NOMO-1 treated with DMSO at 0.1 percent for 48 hours (cell line): ENCODE measurements around the gene CDRT4.
"Not testable (repeated sequence)": the region's sequence is repeated elsewhere in the genome, so short reads cannot be mapped to it uniquely, and the experiment has no call there.

Experiments used
- DNase-seq: peaks from one replicate; lab custom pipeline; 2025; ENCODE audit not compliant: unreplicated experiment; lab: John Stamatoyannopoulos, UW

CDRT4 gene

GRCh38 chr17:15457723-15458094 lies 9.7 kb downstream of the CDRT4 start:
- DNase-seq, result no peak

- no peak for DNase-seq
These were observed 10.3 kb downstream of the CDRT4 start for GRCh38 chr17:15456972-15457722.

DNA sequence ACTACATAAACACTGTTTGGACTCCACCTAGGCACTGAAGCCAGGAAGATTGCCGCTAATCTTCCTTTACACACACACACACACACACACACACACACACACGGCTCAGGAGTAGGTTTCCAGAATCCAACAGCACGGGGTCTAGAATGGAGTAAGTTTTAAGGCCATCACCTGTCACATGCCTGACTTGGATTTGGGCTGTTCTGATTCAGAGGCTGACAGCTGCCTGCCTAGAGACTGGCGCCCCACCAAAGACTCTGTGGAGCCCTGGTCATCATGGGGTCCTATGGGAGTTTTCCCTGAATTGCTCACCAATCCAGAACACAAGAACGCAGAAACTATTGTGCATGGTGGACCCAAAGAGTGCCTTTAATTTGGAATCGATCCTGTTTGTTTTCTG lies 10.9 kb downstream of the CDRT4 start:
- DNase-seq, result no peak

DNA sequence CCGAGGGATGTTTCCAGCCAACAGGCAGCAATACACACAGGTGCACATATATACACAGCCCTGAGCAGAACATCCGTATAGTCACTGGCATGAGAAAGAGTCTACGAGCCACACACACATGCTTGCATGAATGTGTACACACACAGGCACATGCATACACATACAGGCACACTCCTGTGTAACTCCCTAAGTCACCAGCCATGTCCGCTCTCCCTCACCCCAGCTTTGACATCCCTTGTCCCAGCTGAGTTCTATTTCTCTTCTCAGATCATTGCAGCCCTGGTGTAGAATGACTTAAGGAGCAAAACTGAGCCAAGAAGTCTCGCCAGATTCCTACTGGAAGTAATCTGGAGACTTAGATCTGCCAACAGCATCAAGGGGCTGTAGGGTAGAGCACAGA lies 13.1 kb downstream of the CDRT4 start:
- DNase-seq, result no peak

GRCh38 chr17:15453782-15454181 lies 13.6 kb downstream of the CDRT4 start:
- DNase-seq, result no peak

GRCh38 chr17:15453246-15453645 lies 14.2 kb downstream of the CDRT4 start:
- no peak for DNase-seq

GRCh38 chr17:15452746-15453145 lies 14.7 kb downstream of the CDRT4 start:
- DNase-seq, result no peak

- no peak for DNase-seq
These were observed 15.7 kb downstream of the CDRT4 start for GRCh38 chr17:15451680-15452079.

DNA sequence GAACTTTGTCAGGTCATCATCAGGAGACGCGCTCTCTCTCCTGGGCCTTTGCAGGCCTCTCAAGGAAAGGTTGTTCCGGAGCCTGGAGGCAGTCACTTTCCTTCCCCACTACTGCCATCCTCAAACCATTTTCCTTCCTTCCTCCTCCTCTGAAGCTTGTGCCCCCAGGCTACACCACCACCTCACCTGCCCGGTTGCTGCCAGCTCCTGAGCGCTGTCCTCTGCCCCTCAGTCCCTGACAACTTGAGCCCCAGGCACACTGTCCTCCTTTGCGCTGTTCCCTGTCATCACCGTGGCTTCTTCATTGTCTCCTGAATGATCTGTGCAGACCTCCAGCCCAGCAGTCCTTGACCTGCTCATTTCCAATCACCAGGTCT lies 18.9 kb downstream of the CDRT4 start:
- no peak for DNase-seq

GRCh38 chr17:15447928-15448579 lies 19.4 kb downstream of the CDRT4 start:
- DNase-seq, result no peak

DNA sequence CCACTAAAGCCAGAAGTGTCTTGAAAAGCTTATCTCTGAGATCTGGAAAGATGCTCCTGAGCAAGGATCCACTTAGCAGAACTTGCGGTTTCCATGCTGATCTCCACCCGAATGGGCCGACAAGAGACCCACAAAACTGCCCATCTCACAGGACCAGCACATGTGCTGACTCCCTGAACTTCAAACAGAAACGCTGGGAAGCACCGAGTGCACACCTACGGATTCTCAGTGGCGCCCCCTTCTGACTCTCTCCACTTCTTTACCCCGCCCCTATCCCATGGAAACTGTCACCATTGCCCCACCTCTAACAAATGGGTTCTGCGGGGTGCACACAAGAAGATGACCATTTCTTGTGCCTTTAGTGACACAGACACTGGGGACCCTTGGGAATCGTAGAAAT lies 21.4 kb downstream of the CDRT4 start:
- no peak for DNase-seq

DNA sequence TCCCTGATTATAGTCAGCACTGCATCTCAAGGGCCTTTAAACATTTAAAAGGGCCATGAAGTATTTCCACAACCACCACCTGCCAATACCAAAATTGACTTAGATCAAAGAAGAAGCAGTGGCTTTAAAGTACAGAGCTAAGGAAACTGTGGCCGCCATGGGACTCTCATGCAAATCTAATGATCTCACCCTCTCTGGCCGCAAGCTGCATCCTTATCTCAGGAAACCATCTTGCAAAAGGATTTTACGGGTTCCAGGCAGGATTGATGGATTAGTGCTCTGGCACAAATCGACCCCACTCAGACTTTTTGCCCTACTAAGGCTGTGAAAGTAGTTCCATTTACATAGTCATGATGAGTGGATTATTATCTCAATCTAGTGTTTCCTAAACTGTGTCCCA lies 22.6 kb downstream of the CDRT4 start:
- DNase-seq, result no peak

DNA sequence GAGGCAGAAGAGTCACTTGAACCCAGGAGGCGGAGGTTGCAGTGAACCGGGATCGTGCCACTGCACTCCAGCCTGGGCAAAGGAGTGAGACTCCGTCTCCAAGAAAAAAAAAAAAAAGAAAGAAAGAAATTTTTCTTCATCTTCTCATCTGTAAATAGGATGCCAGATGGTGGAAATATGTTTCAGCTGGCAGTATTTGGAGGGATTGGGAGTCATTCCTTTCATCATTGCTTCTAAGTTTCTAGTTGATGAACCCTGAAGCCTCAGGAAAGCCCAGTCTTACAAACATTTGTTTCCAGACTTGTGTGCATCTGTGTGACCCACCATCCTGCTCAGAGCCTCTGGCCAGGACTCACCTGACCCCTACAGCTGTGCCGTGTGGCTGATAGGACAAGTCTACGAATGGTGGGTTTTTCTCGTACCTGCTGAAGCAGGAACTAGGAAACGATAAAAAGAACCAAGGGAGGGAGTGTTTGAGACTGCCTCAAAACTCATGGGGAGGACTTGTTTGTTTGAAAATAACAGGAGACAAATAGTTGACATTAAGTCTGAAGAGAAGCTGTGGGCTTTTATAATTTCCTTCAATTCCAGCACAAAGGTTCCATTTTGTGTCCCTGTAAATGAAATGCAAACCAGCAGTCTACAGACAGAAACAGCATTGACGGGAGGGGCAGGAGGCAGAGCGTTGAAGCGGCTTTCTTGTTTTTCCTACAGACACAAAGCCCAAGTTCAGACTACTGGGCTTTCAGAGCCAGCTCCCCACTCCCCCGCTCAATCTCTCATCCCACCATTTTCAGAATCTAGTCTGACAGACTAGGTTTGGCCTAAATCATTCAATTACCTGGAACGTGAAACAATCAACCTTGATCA lies 24.9 kb downstream of the CDRT4 start:
- no peak for DNase-seq

DNA sequence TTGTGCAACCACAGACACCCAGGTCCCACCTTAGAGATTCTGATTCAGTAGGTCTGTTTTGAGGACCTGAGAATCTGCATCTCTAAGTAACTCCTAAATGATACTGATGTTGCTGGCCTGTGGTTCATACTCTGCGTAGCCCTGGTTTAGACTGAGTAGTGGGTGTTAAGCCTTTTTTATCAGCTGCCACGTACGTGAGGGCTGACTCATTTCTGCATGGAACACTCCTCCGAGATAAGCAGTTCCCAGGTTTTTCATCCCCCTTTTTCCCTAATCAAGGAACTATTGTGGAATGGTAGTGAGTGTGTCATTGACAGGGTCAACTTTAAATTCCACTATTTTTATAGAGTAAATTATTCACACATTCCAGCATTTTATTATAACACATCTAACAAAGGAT lies 26.1 kb downstream of the CDRT4 start:
- no peak for DNase-seq

DNA sequence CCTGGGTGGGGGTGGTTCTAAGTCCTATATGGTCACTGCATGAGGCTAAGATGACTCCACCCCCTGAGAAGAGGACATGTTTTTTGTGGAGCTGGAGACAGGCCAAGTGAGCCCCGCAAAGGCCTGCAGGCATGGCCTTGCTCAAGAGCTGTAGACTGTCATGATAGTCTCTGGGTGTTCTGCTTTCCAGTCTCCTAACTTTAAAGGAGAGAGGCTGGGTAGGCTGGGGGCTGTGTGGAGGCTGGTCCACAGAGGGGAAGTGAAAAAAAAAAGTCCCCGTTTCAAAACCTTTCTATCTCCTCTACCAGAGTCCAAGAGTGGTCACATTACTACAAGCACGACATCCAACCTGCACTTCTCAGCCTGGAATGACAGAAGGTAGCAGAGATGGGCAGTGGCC lies 27.1 kb downstream of the CDRT4 start:
- peak; percentile 77 for DNase-seq

DNA sequence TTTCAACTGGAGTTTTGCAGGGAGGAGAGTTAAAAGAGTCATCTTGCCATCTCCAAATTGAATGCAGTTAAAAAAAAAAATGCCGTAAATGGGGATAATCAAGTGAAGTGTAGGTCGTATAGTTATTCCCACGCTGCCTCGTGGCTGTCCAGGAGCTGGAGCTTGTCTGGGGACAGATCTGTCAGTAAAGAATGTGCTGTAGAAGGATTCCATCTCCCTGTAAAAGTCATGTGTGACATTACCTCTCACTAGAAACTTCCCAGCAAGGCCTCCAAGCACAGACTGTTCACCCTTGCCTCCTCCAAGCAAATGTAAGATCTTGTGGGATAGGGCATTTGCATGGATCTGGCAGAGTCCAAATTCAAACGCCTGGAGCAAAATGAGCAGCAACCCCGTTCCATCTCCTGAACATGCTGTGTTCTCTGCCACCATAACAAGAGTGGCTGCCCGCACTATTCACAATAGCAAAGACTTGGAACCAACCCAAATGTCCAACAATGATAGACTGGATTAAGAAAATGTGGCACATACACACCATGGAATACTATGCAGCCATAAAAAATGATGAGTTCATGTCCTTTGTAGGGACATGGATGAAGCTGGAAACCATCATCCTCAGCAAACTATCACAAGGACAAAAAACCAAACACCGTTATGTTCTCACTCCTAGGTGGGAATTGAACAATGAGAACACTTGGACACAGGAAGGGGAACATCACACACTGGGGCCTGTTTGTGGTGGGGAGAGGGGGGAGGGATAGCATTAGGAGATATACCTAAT lies 28.0 kb downstream of the CDRT4 start:
- DNase-seq, result not testable (repeated sequence)

- DNase-seq, result no peak
These were observed 28.8 kb downstream of the CDRT4 start for GRCh38 chr17:15438491-15439105.

- no peak for DNase-seq
These were observed 30.2 kb downstream of the CDRT4 start for GRCh38 chr17:15437303-15437635.

DNA sequence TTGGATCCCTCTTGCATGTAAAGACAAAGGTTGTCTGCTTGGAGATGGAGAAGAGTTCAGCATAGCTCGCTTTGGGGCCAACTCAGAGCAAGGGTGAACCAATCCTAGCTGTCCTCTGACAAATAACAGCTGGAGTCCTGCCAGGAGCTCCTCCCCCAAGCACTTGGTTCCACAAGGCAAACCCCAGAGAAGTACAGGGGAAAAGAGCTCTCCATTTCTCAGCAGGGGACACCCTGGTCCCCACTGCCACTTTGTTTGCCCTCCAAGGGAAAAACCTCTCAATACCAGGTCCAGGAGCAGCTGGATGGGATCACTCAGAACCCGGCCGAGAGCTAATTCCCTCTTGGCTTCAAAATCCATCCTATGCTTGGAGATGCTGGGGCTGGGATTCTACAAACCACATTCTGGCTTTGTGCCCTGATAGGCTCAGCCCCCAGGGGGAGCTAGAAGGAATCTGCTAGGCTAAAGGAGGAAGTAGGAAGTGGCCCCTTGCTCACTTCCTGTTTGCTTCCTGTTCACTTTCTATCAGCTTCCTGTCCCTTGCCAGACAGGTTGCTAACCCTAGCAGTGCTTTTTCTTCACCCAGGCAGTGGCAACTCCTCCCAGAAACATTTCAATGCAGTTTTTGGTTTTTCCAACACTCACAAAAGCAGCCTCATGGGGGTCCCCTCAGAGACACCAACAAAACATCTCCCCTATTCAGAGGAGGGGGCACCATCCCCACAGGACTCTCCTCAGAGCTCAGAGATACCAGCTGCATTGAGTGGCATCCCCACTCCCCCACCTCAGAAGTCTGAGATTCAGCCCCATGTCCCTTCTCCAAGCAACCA lies 30.7 kb downstream of the CDRT4 start:
- DNase-seq, result peak; percentile 45

GRCh38 chr17:15434956-15435355 lies 32.5 kb downstream of the CDRT4 start:
- DNase-seq, result no peak
